Measurements from ENCODE around the gene DENND5B. TPM values are rescaled to one million over a fixed set of nuclear protein-coding genes. Genes with fewer than 3 reads are reported as not detected.

The DENND5B gene
- total and polyA plus RNA-seq, 2 of the 4 experiments (the other 2 are of a cell fraction), result 5.5 to 13.4 TPM

- H4K91ac ChIP-seq (ENCODE audit: insufficient read depth, low read depth, low read length), result no peak overlapping the region
- H3K27me3 ChIP-seq (ENCODE audit: control insufficient read depth, insufficient read depth, low read length), result peaks cover 10% of the 10 kb centered on the region
- no peak for TF ChIP-seq MAZ (IDR thresholded peaks at IDR 0.05; ENCODE audit: borderline replicate concordance, low read depth, low read length)
- no TSS peak for BruUV-seq (replicated peaks)
- DNase-seq (no peak), ATAC-seq (ENCODE audit: low read depth) (no peak)
- WGBS, 2 experiments (ENCODE audit: extremely low coverage in 2 of 2, insufficient read length in 1 of 2), result 80% methylated on average over 1 of the region's 12 CpGs; no CpG with 5 or more reads in 1 of the 2 experiments
- H3K23ac ChIP-seq (ENCODE audit: low read depth, low read length), result no peak overlapping the region
- no peak overlapping the region for H3K9ac ChIP-seq (ENCODE audit: low read depth, low read length)
- no peak overlapping the region for H2AK5ac ChIP-seq (ENCODE audit: low read depth, low read length)
- no peak overlapping the region for H2AFZ ChIP-seq (replicated peaks; ENCODE audit: low read length, poor library complexity)
- H3K9me1 ChIP-seq (ENCODE audit: insufficient read depth, low read length), result no peaks in the 10 kb centered on the region
- no peak overlapping the region for H4K5ac ChIP-seq (ENCODE audit: low read depth, low read length)
- dilution Hi-C loops (cut with HindIII; ENCODE audit: low sequenced_read_pairs, unreplicated experiment) (no loop called here), intact Hi-C loops (cut with micrococcal nuclease) (no loop called here), in situ Hi-C loops (cut with MboI; ENCODE audit: low sequenced_read_pairs) (no loop called here)
- H2BK120ac ChIP-seq (ENCODE audit: low read depth, low read length), result no peak overlapping the region
- no peak overlapping the region for H2BK15ac ChIP-seq (ENCODE audit: low read depth, low read length)
- H3K4me2 ChIP-seq (ENCODE audit: low read depth, low read length), result no peak overlapping the region
- H2BK20ac ChIP-seq (ENCODE audit: low read depth, low read length), result no peak overlapping the region
- H3K56ac ChIP-seq (ENCODE audit: extremely low read depth, insufficient read depth, low read length), result no peak overlapping the region
- no peaks in the 10 kb centered on the region for H3K4me1 ChIP-seq (ENCODE audit: control insufficient read depth, insufficient read depth, low read length)
- H3K18ac ChIP-seq (ENCODE audit: low read depth, low read length), result no peak overlapping the region
- no peaks in the 10 kb centered on the region for H3K79me1 ChIP-seq (ENCODE audit: low read depth in 1 of 2, low read length in 2 of 2)
- H3K4me3 ChIP-seq (ENCODE audit: insufficient read depth, low read depth, low read length), result no peak overlapping the region
- H2BK5ac ChIP-seq (ENCODE audit: low read depth, low read length, poor library complexity, severe bottlenecking), result no peak overlapping the region
- H4K20me1 ChIP-seq (ENCODE audit: insufficient read depth, low read length), result no peaks in the 10 kb centered on the region
- H2AK9ac ChIP-seq (replicated peaks; ENCODE audit: low read depth, low read length, poor library complexity), result no peak overlapping the region
- POLR2A ChIA-PET (ENCODE audit: unreplicated experiment), result no interaction called here
- no peak overlapping the region for H3K27ac ChIP-seq (ENCODE audit: insufficient read depth, low read length)
- no peak overlapping the region for H4K8ac ChIP-seq (ENCODE audit: low read depth in 2 of 2, low read length in 2 of 2)
- H3K36me3 ChIP-seq (ENCODE audit: control insufficient read depth, insufficient read depth, low read length), result no peaks in the 10 kb centered on the region
- CTCF ChIA-PET, result no interaction called here
- no peaks in the 10 kb centered on the region for H3K9me3 ChIP-seq (ENCODE audit: control insufficient read depth, insufficient read depth, low read length)
- no peak overlapping the region for H3K14ac ChIP-seq (replicated peaks; ENCODE audit: low read depth, low read length)
- H3K4ac ChIP-seq (ENCODE audit: low read depth, low read length), result no peak overlapping the region
Observed at GRCh38 chr12:31353750-31354708, 236.9 kb downstream of the DENND5B start.

Measured in IMR-90 (cell line).